GM23248 (cell line): ENCODE measurements around the gene PHLPP2. TPM values are rescaled to one million over a fixed set of nuclear protein-coding genes. Genes with fewer than 3 reads are reported as not detected.

Source experiments
- DNase-seq: peaks from one replicate; pipeline ENCODE4 v3.0.0-alpha.2; 2015
- H2AFZ ChIP-seq: fragments of 200-600 bp; sonication (generic); 2 replicates; pipeline ENCODE4 v1.6.1; 2016; ENCODE audit warnings: antibody characterized with exemption
- H3F3A ChIP-seq: fragments of 200-600 bp; sonication (generic); 2 replicates; pipeline ENCODE4 v1.6.1; 2016; ENCODE audit warnings: mild to moderate bottlenecking, antibody characterized with exemption, mixed run types; ENCODE audit not compliant: insufficient read depth
- H3K27ac ChIP-seq: fragments of 200-600 bp; sonication (generic); 2 replicates; pipeline ENCODE4 v1.5.1; 2016; ENCODE audit warnings: mild to moderate bottlenecking
- H3K27me3 ChIP-seq: fragments of 200-600 bp; sonication (generic); replicated peaks from 2 replicates; pipeline ENCODE4 v1.6.1; 2016; ENCODE audit warnings: mild to moderate bottlenecking; ENCODE audit not compliant: insufficient read depth
- H3K36me3 ChIP-seq: fragments of 200-600 bp; sonication (generic); 2 replicates; pipeline ENCODE4 v1.6.1; 2016; ENCODE audit warnings: low read depth, mild to moderate bottlenecking
- H3K4me1 ChIP-seq: fragments of 200-600 bp; sonication (generic); 2 replicates; pipeline ENCODE4 v1.6.1; 2016; ENCODE audit warnings: mild to moderate bottlenecking; ENCODE audit not compliant: insufficient read depth
- H3K4me2 ChIP-seq: fragments of 200-600 bp; sonication (generic); one replicate; pipeline ENCODE4 v1.6.1; 2016; ENCODE audit warnings: mild to moderate bottlenecking; ENCODE audit not compliant: unreplicated experiment
- H3K4me3 ChIP-seq: fragments of 200-600 bp; sonication (generic); 2 replicates; pipeline ENCODE4 v1.5.1; 2016; ENCODE audit warnings: mild to moderate bottlenecking
- H3K79me2 ChIP-seq: fragments of 200-600 bp; sonication (generic); 2 replicates; pipeline ENCODE4 v1.6.1; 2016; ENCODE audit warnings: mild to moderate bottlenecking; ENCODE audit not compliant: insufficient read depth
- H3K9ac ChIP-seq: fragments of 200-600 bp; sonication (generic); 2 replicates; pipeline ENCODE4 v1.6.1; 2016; ENCODE audit warnings: mild to moderate bottlenecking
- H3K9me2 ChIP-seq: fragments of 200-600 bp; sonication (generic); 2 replicates; pipeline ENCODE4 v1.6.1; 2016; ENCODE audit warnings: mixed run types, mild to moderate bottlenecking, moderate library complexity; ENCODE audit not compliant: insufficient read depth
- H3K9me3 ChIP-seq: fragments of 200-600 bp; sonication (generic); one replicate; pipeline ENCODE4 v1.6.1; 2017; ENCODE audit warnings: low read depth
- H4K20me1 ChIP-seq: fragments of 200-600 bp; sonication (generic); 2 replicates; pipeline ENCODE4 v1.6.0; 2016; ENCODE audit not compliant: insufficient read depth
- EZH2 ChIP-seq: fragments of 200-600 bp; sonication (generic); IDR thresholded peaks from 2 replicates; pipeline ENCODE4 v1.6.1; 2018; ENCODE audit warnings: antibody characterized with exemption, mild to moderate bottlenecking; ENCODE audit not compliant: insufficient read depth, poor library complexity, severe bottlenecking
- EZH2phosphoT487 ChIP-seq: fragments of 200-600 bp; sonication (generic); IDR thresholded peaks from 2 replicates; pipeline ENCODE4 v1.6.1; 2018; ENCODE audit warnings: antibody characterized with exemption, moderate library complexity, mild to moderate bottlenecking, low read depth; ENCODE audit not compliant: insufficient read depth
- WGBS, 2 experiments: methylation state at CpG; one replicate each; pipeline ENCODE4 v1.1.6; 2015 to 2017; ENCODE audit warnings: low lambda C conversion rate in 2 of 2, low coverage in 1 of 2; ENCODE audit errors: missing lambda C conversion rate in 2 of 2; 5-methylcytosine and 5-hydroxymethylcytosine counted together
- in situ Hi-C: fragments of 300-500 bp; cut with MboI; formaldehyde crosslinking; loops from 2 replicates; pipeline ENCODE4 v1.15.0; 2020
- polyA plus RNA-seq: library from polyadenylated mRNA; unstranded; fragments of >200 nt; fragmentation: Nextera tagmentation; extraction: Ambion mirVana; gene quantifications from 2 replicates; pipeline ENCODE4 v1.2.1, GENCODE V29; 2016
- total RNA-seq: library from RNA; depleted of rRNA; stranded (reverse); fragments of >200 nt; shearing (Covaris generic); gene quantifications from 2 replicates; pipeline ENCODE4 v1.2.3, GENCODE V29; 2014

Gene PHLPP2
- total and polyA plus RNA-seq, 2 experiments from 2014 or later = 2.6 to 7.1 TPM

DNA sequence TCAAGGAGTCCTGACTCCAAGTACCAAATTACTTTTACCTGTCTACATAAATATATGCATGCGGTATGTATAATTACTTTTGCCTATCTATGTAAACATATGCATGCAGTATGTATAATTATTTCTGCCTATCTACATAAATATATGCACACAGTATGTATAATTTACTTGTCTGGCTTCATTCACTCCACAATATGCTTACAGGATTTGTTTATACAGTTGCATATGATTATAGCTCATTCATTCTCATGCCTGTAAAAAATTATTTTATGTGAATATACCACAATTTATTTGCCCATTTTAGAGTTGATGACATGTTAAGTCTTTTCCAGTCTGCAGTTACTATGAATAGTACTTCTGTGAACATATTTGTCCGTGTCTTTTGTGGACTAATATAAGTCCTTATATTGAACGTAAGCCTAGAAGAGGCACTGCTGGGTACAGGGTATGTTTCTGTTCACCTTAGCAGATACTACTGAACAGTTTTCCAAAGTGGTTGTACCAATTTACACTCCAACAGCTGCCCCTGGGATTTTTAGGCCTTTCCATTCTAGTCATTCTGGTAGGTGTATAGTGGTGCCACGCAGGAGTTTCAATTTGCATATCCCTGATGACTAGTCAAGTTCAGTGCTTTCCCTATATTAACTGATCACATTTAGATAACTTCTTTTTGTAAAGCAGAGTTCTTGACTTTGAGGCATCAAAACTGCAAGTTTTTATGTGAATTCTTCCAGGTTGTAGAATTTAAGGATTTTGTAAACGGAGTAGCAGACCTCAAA, 51.5 kb downstream of the PHLPP2 start:
- TF ChIP-seq EZH2 = no peak
- no peak for TF ChIP-seq EZH2phosphoT487
- H3F3A ChIP-seq = no peaks in the 10 kb centered on the region
- no peak for DNase-seq
- H3K79me2 ChIP-seq = no peaks in the 10 kb centered on the region
- H3K9ac ChIP-seq = no peak overlapping the region
- in situ Hi-C loops = no loop called here
- no peaks in the 10 kb centered on the region for H3K9me3 ChIP-seq
- peaks cover 55% of the 10 kb centered on the region for H3K36me3 ChIP-seq
- no peak overlapping the region for H3K4me3 ChIP-seq
- H4K20me1 ChIP-seq = no peaks in the 10 kb centered on the region
- H3K27me3 ChIP-seq = no peaks in the 10 kb centered on the region
- WGBS, 2 experiments = 77 to 84% methylated on average over 5 of the region's 5 CpGs
- H3K4me1 ChIP-seq = no peaks in the 10 kb centered on the region
- no peaks in the 10 kb centered on the region for H3K9me2 ChIP-seq
- no peak overlapping the region for H3K4me2 ChIP-seq
- H3K27ac ChIP-seq = no peak overlapping the region
- no peak overlapping the region for H2AFZ ChIP-seq

DNA sequence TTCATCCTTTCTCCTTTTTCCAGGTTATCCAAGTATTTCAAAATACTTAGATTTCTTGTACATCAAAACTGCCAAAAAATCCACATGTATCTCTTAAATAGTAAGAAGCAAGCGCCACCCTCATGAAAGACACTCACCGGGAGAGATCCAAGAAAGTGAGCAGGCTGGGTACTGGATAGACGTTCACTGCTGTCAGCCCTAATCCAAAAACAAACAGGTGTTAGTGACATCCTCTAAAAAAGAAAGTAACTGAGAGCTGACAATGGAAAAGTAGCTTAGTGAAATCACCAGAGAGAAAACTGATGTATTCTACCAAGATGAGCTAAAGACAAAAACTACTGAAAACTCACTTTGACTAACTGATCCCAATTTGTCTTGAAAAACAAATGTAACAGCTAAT, 52.4 kb downstream of the PHLPP2 start:
- Histone ChIP-seq H3K27me3 (no peaks in the 10 kb centered on the region), H3K4me1 (no peaks in the 10 kb centered on the region), H3K79me2 (no peaks in the 10 kb centered on the region), H4K20me1 (no peaks in the 10 kb centered on the region), H3K4me3 (no peak overlapping the region), H3K36me3 (peaks cover 61% of the 10 kb centered on the region), H3F3A (no peaks in the 10 kb centered on the region), H2AFZ (no peak overlapping the region), H3K9me2 (no peaks in the 10 kb centered on the region), H3K9me3 (no peaks in the 10 kb centered on the region), H3K4me2 (no peak overlapping the region), H3K27ac (no peak overlapping the region), H3K9ac (no peak overlapping the region)
- 79 to 86% methylated on average over 3 of the region's 3 CpGs for WGBS, 2 experiments
- no peak for DNase-seq
- TF ChIP-seq EZH2 = no peak
- no peak for TF ChIP-seq EZH2phosphoT487
- in situ Hi-C loops = no loop called here

DNA sequence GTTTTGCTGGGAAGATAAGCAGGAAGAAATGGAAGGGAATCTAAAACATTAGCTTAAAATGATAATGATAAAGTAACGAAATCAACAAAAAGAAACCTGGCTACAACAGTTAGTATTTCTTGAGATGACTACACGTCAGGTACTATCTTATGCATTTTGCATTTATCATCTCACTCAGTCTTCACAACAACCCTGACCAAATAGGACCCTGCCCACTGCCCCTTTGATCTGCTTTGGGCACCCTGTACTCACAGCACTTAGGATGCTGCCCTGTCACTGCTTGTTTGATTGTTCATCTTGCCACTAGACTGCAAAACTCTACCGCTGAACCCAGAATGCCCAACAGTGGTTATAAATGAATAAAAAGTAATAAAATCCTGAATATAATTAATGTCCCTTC, 53.3 kb downstream of the PHLPP2 start:
- no peak for TF ChIP-seq EZH2phosphoT487
- no peak for TF ChIP-seq EZH2
- H3K27me3 ChIP-seq = no peaks in the 10 kb centered on the region
- H2AFZ ChIP-seq = no peak overlapping the region
- 93 to 94% methylated on average over 3 of the region's 3 CpGs for WGBS, 2 experiments
- H3K9ac ChIP-seq = no peak overlapping the region
- no peaks in the 10 kb centered on the region for H3K9me3 ChIP-seq
- no peak overlapping the region for H3K4me2 ChIP-seq
- H4K20me1 ChIP-seq = no peaks in the 10 kb centered on the region
- no peak overlapping the region for H3K27ac ChIP-seq
- H3K36me3 ChIP-seq = peaks cover 65% of the 10 kb centered on the region
- in situ Hi-C loops = no loop called here
- H3K79me2 ChIP-seq = no peaks in the 10 kb centered on the region
- H3F3A ChIP-seq = no peaks in the 10 kb centered on the region
- no peaks in the 10 kb centered on the region for H3K9me2 ChIP-seq
- H3K4me3 ChIP-seq = no peak overlapping the region
- no peak for DNase-seq
- no peaks in the 10 kb centered on the region for H3K4me1 ChIP-seq

DNA sequence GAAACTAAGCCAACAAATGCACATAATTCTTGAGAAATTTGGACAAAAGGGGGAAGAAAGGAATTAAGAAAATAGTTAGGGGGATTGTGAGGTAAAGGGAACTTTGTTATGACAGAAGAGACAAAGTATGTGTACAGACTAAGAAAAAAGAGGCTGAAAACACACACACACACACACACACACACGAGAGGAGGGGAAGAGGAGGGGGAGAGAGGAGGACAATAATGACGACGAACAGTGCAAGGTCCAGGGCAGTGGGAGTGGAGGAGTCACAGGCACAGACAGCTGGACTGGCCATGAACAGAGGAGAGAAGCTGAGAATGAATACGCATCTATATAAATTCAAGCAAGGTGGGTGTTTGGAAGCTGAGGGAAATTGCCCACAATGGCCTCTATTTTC, 54.0 kb downstream of the PHLPP2 start:
- H3F3A ChIP-seq = no peaks in the 10 kb centered on the region
- H3K4me3 ChIP-seq = no peak overlapping the region
- no peak overlapping the region for H2AFZ ChIP-seq
- TF ChIP-seq EZH2 (no peak), EZH2phosphoT487 (no peak)
- H3K4me1 ChIP-seq = no peaks in the 10 kb centered on the region
- H4K20me1 ChIP-seq = no peaks in the 10 kb centered on the region
- no peaks in the 10 kb centered on the region for H3K9me2 ChIP-seq
- no peak overlapping the region for H3K4me2 ChIP-seq
- no peaks in the 10 kb centered on the region for H3K27me3 ChIP-seq
- H3K9ac ChIP-seq = no peak overlapping the region
- no peak overlapping the region for H3K27ac ChIP-seq
- no peaks in the 10 kb centered on the region for H3K9me3 ChIP-seq
- H3K36me3 ChIP-seq = peaks cover 65% of the 10 kb centered on the region
- in situ Hi-C loops = no loop called here
- WGBS, 2 experiments = 44 to 53% methylated on average over 3 to 4 of the region's 4 CpGs
- DNase-seq = no peak
- no peaks in the 10 kb centered on the region for H3K79me2 ChIP-seq
